Measurements from ENCODE around the gene CCDC85B. TPM values are rescaled to one million over a fixed set of nuclear protein-coding genes. Genes with fewer than 3 reads are reported as not detected.

The CCDC85B gene
- total RNA-seq, 4 donors from 2014 or later, result 7.9 to 140 (median 23.1) TPM

- Histone ChIP-seq H3K27ac (peak overlapping the region; percentile 86 to 100 (median 100)), H3K4me3 (peak overlapping the region in 1 of 4 donors; percentile 1), H3K9me3 (no peaks in the 10 kb centered on the region), H3K27me3 (no peaks in the 10 kb centered on the region), H3K36me3 (peaks cover 2 to 28% (median 14%) of the 10 kb centered on the region in 4 donors), H3K4me1 (peaks cover 31 to 51% (median 46%) of the 10 kb centered on the region in 4 donors)
- TF ChIP-seq POLR2AphosphoS5 (IDR thresholded peaks at IDR 0.05), result peak in 2 of 3 donors; percentile 31 to 39
- no peak for TF ChIP-seq CTCF (IDR thresholded peaks at IDR 0.05)
- in situ Hi-C loops (cut with MboI; ENCODE audit: low pct_ligation_motif_present in 1 of 4, low pct_unique_long_range_greater_than_20kb in 1 of 4, low sequenced_read_pairs in 3 of 4), result no loop called here
- intact Hi-C loops (cut with DNase I; ENCODE audit: low total_unique reads), result no loop called here
- peak; percentile 17 for DNase-seq
- 62 to 83% methylated on average over 2 to 30 of the region's 33 CpGs for WGBS, 2 donors (ENCODE audit: low coverage in 1 of 2)
Observed at GRCh38 chr11:65852508-65853245, 37.8 kb upstream of the CCDC85B start.

GRCh38 chr11:65853246-65853979, 37.1 kb upstream of the CCDC85B start:
- H3K27me3 ChIP-seq, result no peaks in the 10 kb centered on the region
- peaks cover 2 to 28% (median 14%) of the 10 kb centered on the region in 4 donors for H3K36me3 ChIP-seq
- TF ChIP-seq EP300 (IDR thresholded peaks at IDR 0.05; ENCODE audit: low read depth) (no peak), CTCF (IDR thresholded peaks at IDR 0.05) (no peak), POLR2AphosphoS5 (IDR thresholded peaks at IDR 0.05) (no peak), POLR2A (IDR thresholded peaks at IDR 0.05) (no peak)
- peak; percentile 18 for DNase-seq
- H3K9me3 ChIP-seq, result no peaks in the 10 kb centered on the region
- 59 to 65% methylated on average over 2 to 6 of the region's 6 CpGs for WGBS, 2 donors (ENCODE audit: low coverage in 1 of 2)
- in situ Hi-C loops (cut with MboI; ENCODE audit: low pct_ligation_motif_present in 1 of 4, low pct_unique_long_range_greater_than_20kb in 1 of 4, low sequenced_read_pairs in 3 of 4) (no loop called here), intact Hi-C loops (cut with DNase I; ENCODE audit: low total_unique reads) (no loop called here)
- peak overlapping the region; percentile 86 to 100 (median 100) for H3K27ac ChIP-seq
- peak overlapping the region in 1 of 4 donors; percentile 1 for H3K4me3 ChIP-seq
- H3K4me1 ChIP-seq, result peaks cover 31 to 51% (median 47%) of the 10 kb centered on the region in 4 donors

- 70% methylated on average over 4 of the region's 4 CpGs; no CpG with 5 or more reads in 1 of the 2 donors for WGBS, 2 donors (ENCODE audit: low coverage in 1 of 2)
- intact Hi-C loops (cut with DNase I; ENCODE audit: low total_unique reads), result no loop called here
- no peaks in the 10 kb centered on the region for H3K9me3 ChIP-seq
- H3K36me3 ChIP-seq, result peaks cover 2 to 28% (median 14%) of the 10 kb centered on the region in 4 donors
- no peaks in the 10 kb centered on the region for H3K27me3 ChIP-seq
- peak; percentile 91 for DNase-seq
- TF ChIP-seq POLR2AphosphoS5 (IDR thresholded peaks at IDR 0.05) (peak in 2 of 3 donors; percentile 3 to 91), EP300 (IDR thresholded peaks at IDR 0.05; ENCODE audit: low read depth) (peak; percentile 18), POLR2A (IDR thresholded peaks at IDR 0.05) (peak; percentile 77), CTCF (IDR thresholded peaks at IDR 0.05) (no peak)
- peaks cover 31 to 55% (median 51%) of the 10 kb centered on the region in 4 donors for H3K4me1 ChIP-seq
- H3K4me3 ChIP-seq, result peak overlapping the region in 1 of 4 donors; percentile 84
- peak overlapping the region; percentile 97 to 100 (median 100) for H3K27ac ChIP-seq
- in situ Hi-C loops (cut with MboI; ENCODE audit: low pct_ligation_motif_present in 1 of 4, low pct_unique_long_range_greater_than_20kb in 1 of 4, low sequenced_read_pairs in 3 of 4), result no loop called here
Observed at GRCh38 chr11:65854161-65854592, 36.3 kb upstream of the CCDC85B start.
